ENCODE results near the gene PPARG. TPM values are rescaled to one million over a fixed set of nuclear protein-coding genes. Genes with fewer than 3 reads are reported as not detected.

Gene PPARG
- polyA plus RNA-seq, 6 donors from 2014 or later: not detected

DNA sequence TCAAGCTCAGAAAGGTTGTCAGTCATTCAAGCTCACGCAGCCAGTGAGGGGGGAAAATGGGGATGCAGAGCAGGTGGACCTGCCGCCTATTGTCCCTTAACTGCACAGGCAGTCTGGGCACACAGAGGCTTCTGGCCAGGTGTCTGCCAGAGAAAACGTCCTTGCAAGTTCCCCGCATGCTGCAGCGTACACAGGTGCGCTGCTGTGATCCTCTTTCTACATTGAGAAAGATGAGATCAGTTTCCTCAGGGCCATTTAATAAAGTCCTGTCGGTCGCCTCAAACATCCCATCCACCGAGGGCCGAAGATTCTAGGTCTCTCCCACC lies 195.0 kb downstream of the PPARG start:
- Mint-ChIP-seq H3K4me3 (peak overlapping the region; percentile 85 to 98 (median 95)), H3K36me3 (no peaks in the 10 kb centered on the region), H3K27me3 (no peaks in the 10 kb centered on the region), H3K27ac (peak overlapping the region; percentile 88 to 97 (median 93)), H3K4me1 (peaks cover 28 to 34% (median 31%) of the 10 kb centered on the region in 3 donors), H3K9me3 (no peaks in the 10 kb centered on the region)
- DNase-seq (no peak), ATAC-seq (ENCODE audit: low read depth in 2 of 2) (no peak)

Other genes starting within 250 kb of the PPARG start
- not detected for gene TIMP4, start 130.2 kb upstream of the PPARG start, polyA plus RNA-seq (ENCODE audit: low read depth in 6 of 6)
- gene TSEN2, start 195.4 kb downstream of the PPARG start, polyA plus RNA-seq (ENCODE audit: low read depth in 6 of 6): 10 to 100 TPM in 3 of 6 donors, 1 to 10 TPM in 3; 6.6 to 16.1 (median 11.4) TPM

All from naive B cell (primary cell).